CD4-positive, CD25-positive, alpha-beta regulatory T cell (primary cell): ENCODE measurements around the gene TLX3. TPM values are rescaled to one million over a fixed set of nuclear protein-coding genes. Genes with fewer than 3 reads are reported as not detected.

Experiments used
- ATAC-seq, 2 donors: fragments of 150-1000 bp; cut with Tn5 transposase; one replicate each; pipeline ENCODE4 v1.10.0; 2021; ENCODE audit warnings: low read depth in 2 of 2, moderate number of reproducible peaks in 2 of 2, moderate library complexity in 1 of 2
- DNase-seq, 3 donors: peaks; one replicate each; pipeline versions ENCODE4 v3.0.0 to v3.0.0-alpha.2; 2012 to 2022; ENCODE audit warnings: mixed read lengths in 1 of 3
- H3K27ac ChIP-seq: one replicate; pipeline ENCODE4 v1.7.0; 2013; ENCODE audit warnings: mild to moderate bottlenecking, low read length; ENCODE audit not compliant: insufficient read depth, poor library complexity, severe bottlenecking
- H3K27me3 ChIP-seq: one replicate; pipeline ENCODE4 v1.7.0; 2013; ENCODE audit warnings: low read length; ENCODE audit not compliant: control insufficient read depth, insufficient read depth
- H3K36me3 ChIP-seq: one replicate; pipeline ENCODE4 v1.7.0; 2013; ENCODE audit warnings: mild to moderate bottlenecking, low read length, moderate library complexity; ENCODE audit not compliant: control insufficient read depth, insufficient read depth
- H3K4me1 ChIP-seq: 2 replicates; pipeline ENCODE4 v1.7.0; 2013; ENCODE audit warnings: mild to moderate bottlenecking, low read length; ENCODE audit not compliant: insufficient read depth, control insufficient read depth, poor library complexity, severe bottlenecking
- H3K4me3 ChIP-seq: one replicate; pipeline ENCODE4 v1.7.0; 2013; ENCODE audit warnings: low read depth, mild to moderate bottlenecking, low read length, moderate library complexity
- H3K9me3 ChIP-seq, 2 experiments: 1 replicate in 1 of 2; 2 replicates in 1 of 2; pipeline ENCODE4 v1.7.0; 2013; ENCODE audit warnings: low read length in 2 of 2, mild to moderate bottlenecking in 1 of 2, moderate library complexity in 1 of 2; ENCODE audit not compliant: control insufficient read depth in 2 of 2
- H3K27ac Mint-ChIP-seq, 3 donors: one replicate each; pipeline ENCODE4 v1.8.0; 2020 to 2022; ENCODE audit warnings: mild to moderate bottlenecking in 3 of 3, mixed read lengths in 3 of 3, moderate library complexity in 2 of 3
- H3K27me3 Mint-ChIP-seq: one replicate; pipeline ENCODE4 v1.8.0; 2022; ENCODE audit warnings: mild to moderate bottlenecking, mixed read lengths
- H3K36me3 Mint-ChIP-seq: one replicate; pipeline ENCODE4 v1.8.0; 2020; ENCODE audit warnings: mixed read lengths
- H3K4me1 Mint-ChIP-seq, 4 donors: one replicate each; pipeline ENCODE4 v1.8.0; 2020 to 2022; ENCODE audit warnings: mixed read lengths in 4 of 4, mild to moderate bottlenecking in 1 of 4
- H3K4me3 Mint-ChIP-seq, 4 donors: one replicate each; pipeline ENCODE4 v1.8.0; 2020 to 2022; ENCODE audit warnings: mild to moderate bottlenecking in 4 of 4, mixed read lengths in 4 of 4, moderate library complexity in 3 of 4
- H3K9me3 Mint-ChIP-seq, 7 donors: one replicate each; pipeline ENCODE4 v1.8.0; 2020 to 2022; ENCODE audit warnings: mixed read lengths in 7 of 7, mild to moderate bottlenecking in 3 of 7, moderate library complexity in 2 of 7
- polyA plus RNA-seq, 4 donors: library from polyadenylated mRNA; unstranded; fragments of 300-500 nt; fragmentation: Illumina TruSeq; gene quantifications; one replicate each; pipeline ENCODE4 v1.2.3, GENCODE V29; 2021
- total RNA-seq: library from RNA; stranded (reverse); gene quantifications from one replicate; pipeline ENCODE4 v1.2.3, GENCODE V29; 2022

The TLX3 gene
- total and polyA plus RNA-seq, 5 donors from 2014 or later, result not detected

DNA sequence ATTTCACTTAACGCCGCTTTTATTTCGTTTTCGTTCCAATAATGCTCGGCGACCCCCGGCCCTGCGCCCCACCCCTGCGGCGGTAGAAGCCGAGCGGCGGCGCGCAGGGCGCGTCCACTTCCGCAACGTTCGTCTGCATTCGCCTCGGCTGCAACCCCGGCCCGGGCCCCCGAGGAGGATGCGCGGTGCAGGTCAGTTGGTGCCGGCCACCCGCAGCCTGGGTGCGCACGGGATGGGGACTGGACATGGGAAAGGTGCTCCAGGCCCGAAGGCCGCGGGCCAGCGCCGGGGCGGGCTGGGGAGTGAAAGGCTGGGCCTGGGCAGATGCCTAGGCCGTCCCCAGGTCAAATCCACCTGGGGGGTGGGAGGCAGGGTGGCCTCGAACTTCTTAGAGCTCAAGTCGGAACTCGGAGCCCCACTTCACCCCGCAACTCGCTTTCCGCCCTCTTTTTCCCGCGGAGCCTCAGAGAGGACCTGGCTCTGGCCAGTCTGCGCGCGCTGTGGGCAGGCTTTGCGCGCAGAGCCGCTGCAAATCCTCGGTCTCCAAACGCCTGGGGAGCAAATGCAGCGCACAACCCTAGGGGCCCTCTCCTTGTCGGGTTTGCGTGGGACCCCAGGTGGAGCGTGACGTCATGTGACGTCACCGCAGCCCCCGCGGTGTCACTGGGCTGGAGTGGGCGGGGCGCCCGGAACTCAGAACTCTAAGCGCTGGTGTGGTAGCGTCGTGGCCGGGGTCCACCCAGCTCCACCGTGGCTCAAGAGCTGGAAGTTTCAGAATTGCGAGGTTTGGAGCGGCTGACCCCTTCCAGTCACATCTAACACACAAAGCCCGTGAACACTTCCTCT, 3.3 kb downstream of the TLX3 start:
- Histone ChIP-seq H3K4me1 (peaks cover 21% of the 10 kb centered on the region), H3K4me3 (no peak overlapping the region), H3K9me3 (no peaks in the 10 kb centered on the region), H3K27me3 (peaks cover 9% of the 10 kb centered on the region), H3K36me3 (no peaks in the 10 kb centered on the region), H3K27ac (no peak overlapping the region)
- DNase-seq (no peak), ATAC-seq (no peak)
- Mint-ChIP-seq H3K36me3 (no peaks in the 10 kb centered on the region), H3K9me3 (peaks cover 0 to 6% (median 0%) of the 10 kb centered on the region in 7 donors), H3K27me3 (peaks cover 67% of the 10 kb centered on the region), H3K27ac (peak overlapping the region in 1 of 3 donors; percentile 0), H3K4me1 (peaks cover 0 to 29% (median 5%) of the 10 kb centered on the region in 4 donors), H3K4me3 (peak overlapping the region in 2 of 4 donors; percentile 44 to 71)

DNA sequence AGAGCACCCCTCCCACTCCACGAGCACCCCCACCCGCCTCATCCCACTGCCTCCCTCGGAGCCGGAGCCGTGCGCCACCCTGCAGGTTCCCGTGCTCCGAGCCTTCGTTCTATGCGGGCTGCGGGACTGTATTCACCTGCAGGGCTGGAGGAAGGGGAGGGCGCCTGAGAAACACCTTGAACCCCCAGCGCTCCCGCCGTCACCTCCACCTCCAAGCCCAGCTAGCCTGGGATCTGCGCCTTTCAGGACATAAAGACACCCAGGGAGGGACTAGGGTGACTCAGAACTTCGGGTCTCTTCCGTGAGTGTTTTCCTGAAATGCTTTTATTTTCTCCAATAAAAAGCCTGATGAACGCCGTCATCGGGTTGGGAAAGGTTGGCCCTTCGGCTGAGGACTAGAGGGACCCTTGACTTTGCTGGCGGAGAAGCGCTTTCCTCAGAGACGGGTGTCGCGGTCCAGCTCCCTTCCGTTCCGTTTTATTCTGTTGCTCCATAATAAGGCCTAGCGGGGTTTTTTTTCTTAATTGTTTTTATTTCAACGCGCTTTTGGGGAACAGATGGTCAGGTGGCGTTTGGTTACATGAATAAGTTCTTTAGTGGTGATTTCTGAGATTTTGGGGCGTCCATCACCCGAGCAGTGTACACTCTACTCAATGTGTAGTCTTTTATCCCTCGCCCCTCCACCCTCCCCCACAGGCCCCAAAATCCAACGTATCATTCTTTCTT, 4.6 kb downstream of the TLX3 start:
- Mint-ChIP-seq H3K4me1 (peaks cover 0 to 24% (median 5%) of the 10 kb centered on the region in 4 donors), H3K27me3 (peaks cover 69% of the 10 kb centered on the region), H3K9me3 (peaks cover 0 to 6% (median 0%) of the 10 kb centered on the region in 7 donors), H3K27ac (no peak overlapping the region), H3K36me3 (no peaks in the 10 kb centered on the region), H3K4me3 (peak overlapping the region in 2 of 4 donors; percentile 44 to 53)
- H3K4me3 ChIP-seq, result no peak overlapping the region
- no peak for DNase-seq
- H3K27ac ChIP-seq, result no peak overlapping the region
- H3K36me3 ChIP-seq, result no peaks in the 10 kb centered on the region
- H3K27me3 ChIP-seq, result peaks cover 11% of the 10 kb centered on the region
- H3K4me1 ChIP-seq, result peaks cover 21% of the 10 kb centered on the region
- no peak for ATAC-seq
- no peaks in the 10 kb centered on the region for H3K9me3 ChIP-seq

DNA sequence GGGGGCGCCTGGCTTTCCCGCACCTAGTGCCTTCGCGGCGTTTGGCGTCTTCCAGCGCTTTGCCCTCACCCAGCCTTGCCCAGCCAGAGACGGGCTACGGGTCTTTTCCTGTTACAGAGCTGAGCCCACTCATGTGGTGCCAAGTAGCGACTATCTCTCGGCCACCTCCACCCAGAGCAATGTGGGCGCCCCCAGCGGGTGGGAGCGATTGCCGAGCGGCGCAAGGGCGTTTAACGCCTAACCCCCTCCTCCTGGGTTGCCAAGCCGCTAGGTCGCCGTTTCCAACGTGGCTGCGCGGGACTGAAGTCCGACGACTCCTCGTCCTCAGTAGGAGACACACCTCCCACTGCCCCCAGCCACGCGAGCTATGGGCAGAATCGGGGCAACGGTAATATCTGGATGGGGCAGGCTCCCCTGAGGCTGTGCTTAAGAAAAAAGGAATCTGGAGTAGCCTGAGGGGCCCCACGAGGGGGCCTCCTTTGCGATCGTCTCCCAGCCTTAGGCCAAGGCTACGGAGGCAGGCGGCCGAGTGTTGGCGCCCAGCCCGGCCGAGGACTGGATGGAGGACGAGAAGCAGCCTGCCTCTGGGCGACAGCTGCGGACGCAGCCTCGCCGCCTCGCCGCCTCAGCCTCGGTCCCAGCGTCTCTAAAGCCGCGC, 5.8 kb downstream of the TLX3 start:
- Histone ChIP-seq H3K36me3 (no peaks in the 10 kb centered on the region), H3K4me1 (peaks cover 18% of the 10 kb centered on the region), H3K9me3 (no peaks in the 10 kb centered on the region), H3K27ac (no peak overlapping the region), H3K27me3 (peaks cover 12% of the 10 kb centered on the region), H3K4me3 (no peak overlapping the region)
- Mint-ChIP-seq H3K4me1 (peaks cover 0 to 24% (median 5%) of the 10 kb centered on the region in 4 donors), H3K27ac (peak overlapping the region in 1 of 3 donors; percentile 43), H3K27me3 (peaks cover 77% of the 10 kb centered on the region), H3K4me3 (no peak overlapping the region), H3K36me3 (no peaks in the 10 kb centered on the region), H3K9me3 (peaks cover 0 to 6% (median 0%) of the 10 kb centered on the region in 7 donors)
- no peak for ATAC-seq
- no peak for DNase-seq

DNA sequence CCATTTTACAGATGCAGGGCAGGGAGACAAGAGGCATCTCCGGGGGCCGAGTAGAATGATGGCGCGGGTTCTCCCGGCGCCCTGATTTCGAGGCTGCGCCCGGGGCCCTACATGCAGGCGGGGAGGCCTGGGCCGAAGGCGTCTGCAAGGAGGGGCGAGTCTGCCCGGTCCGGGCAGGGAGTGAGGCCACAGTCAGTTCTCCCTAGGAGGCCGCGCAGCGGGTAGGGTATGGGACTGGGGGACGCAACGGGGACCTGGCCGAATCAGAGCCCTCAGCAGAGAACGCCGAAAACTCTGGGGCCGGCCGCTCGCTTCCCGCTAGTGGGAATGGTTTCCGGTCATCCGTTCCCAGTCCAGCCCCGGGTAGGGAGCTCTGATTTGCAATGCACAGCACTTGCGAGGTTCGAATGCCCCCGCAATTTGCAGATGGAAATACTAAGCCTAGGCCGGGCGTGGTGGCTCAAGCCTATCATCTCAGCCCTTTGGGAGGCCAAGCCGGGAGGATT, 6.4 kb downstream of the TLX3 start:
- H3K27me3 Mint-ChIP-seq, result peaks cover 83% of the 10 kb centered on the region
- no peak overlapping the region for H3K27ac Mint-ChIP-seq
- DNase-seq, result no peak
- H3K36me3 Mint-ChIP-seq, result no peaks in the 10 kb centered on the region
- ATAC-seq, result no peak
- Histone ChIP-seq H3K27me3 (peaks cover 15% of the 10 kb centered on the region), H3K4me3 (no peak overlapping the region), H3K36me3 (no peaks in the 10 kb centered on the region), H3K4me1 (peaks cover 18% of the 10 kb centered on the region), H3K9me3 (no peaks in the 10 kb centered on the region), H3K27ac (no peak overlapping the region)
- H3K4me3 Mint-ChIP-seq, result no peak overlapping the region
- H3K4me1 Mint-ChIP-seq, result peaks cover 0 to 23% (median 5%) of the 10 kb centered on the region in 4 donors
- peaks cover 0 to 6% (median 0%) of the 10 kb centered on the region in 7 donors for H3K9me3 Mint-ChIP-seq

DNA sequence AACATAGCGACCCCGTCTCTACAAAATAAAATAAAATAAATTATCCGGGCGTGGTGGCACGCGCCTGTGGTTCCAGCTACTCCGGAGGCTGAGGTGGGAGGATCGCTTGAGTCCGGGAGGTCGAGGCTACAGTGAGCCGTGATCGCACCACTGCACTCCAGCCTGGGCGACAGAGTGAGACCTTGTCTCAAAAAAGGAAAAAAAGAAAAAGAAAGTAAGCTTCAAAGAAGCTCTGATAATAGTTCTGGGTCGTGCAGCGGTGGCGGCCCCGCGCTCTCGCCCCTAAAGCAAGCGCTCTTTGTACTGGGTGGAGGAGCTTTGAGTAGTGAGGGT, 6.8 kb downstream of the TLX3 start:
- H3K9me3 ChIP-seq, result no peaks in the 10 kb centered on the region
- no peak overlapping the region for H3K4me3 ChIP-seq
- peaks cover 17% of the 10 kb centered on the region for H3K4me1 ChIP-seq
- H3K27me3 ChIP-seq, result peaks cover 15% of the 10 kb centered on the region
- H3K36me3 ChIP-seq, result no peaks in the 10 kb centered on the region
- Mint-ChIP-seq H3K36me3 (no peaks in the 10 kb centered on the region), H3K27ac (no peak overlapping the region), H3K27me3 (peaks cover 84% of the 10 kb centered on the region), H3K4me1 (peaks cover 0 to 19% (median 5%) of the 10 kb centered on the region in 4 donors), H3K4me3 (no peak overlapping the region), H3K9me3 (peaks cover 0 to 6% (median 0%) of the 10 kb centered on the region in 7 donors)
- no peak for ATAC-seq
- no peak overlapping the region for H3K27ac ChIP-seq
- DNase-seq, result no peak

DNA sequence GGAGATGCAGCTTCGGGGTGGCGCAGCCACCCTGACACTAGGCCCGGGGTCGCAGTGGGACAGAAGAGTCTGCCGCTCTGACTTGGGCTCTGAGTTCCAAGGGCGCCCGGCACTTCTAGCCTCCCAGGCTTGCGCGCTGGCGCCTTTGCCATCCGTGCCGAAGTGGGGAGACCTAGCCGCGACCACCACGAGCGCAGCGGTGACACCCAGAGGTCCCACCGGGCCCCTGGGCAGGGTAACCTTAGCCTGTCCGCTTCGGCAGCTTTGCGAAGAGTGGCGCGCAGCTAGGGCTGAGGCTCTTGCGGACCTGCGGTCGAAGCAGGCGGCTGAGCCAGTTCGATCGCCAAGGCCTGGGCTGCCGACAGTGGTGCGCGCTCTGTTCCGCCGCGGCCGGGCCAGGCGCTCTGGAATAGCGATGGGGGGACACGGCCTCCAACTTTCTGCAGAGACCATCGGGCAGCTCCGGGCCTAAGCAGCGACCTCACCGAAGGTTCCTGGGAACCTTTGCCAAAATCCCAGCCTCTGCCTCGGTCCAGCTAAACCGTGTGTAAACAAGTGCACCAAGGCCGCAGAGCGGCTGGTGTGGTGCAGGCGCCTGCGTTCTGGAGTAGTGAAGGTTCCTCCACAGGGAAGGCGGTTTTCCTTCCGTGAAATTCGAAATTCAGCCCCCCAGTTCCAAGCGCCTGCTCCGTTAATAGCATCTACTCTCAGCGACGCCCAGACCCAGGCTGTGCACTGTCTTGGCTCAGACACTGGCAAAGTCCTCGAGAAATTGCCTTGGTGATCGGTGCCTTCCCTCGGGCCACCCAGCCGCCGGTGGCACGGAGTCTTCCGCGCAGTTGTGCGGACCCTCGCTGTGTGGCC, 7.4 kb downstream of the TLX3 start:
- Histone ChIP-seq H3K9me3 (no peaks in the 10 kb centered on the region), H3K27me3 (peaks cover 18% of the 10 kb centered on the region), H3K27ac (no peak overlapping the region), H3K36me3 (no peaks in the 10 kb centered on the region), H3K4me3 (no peak overlapping the region), H3K4me1 (peaks cover 13% of the 10 kb centered on the region)
- Mint-ChIP-seq H3K36me3 (no peaks in the 10 kb centered on the region), H3K27me3 (peaks cover 86% of the 10 kb centered on the region), H3K4me3 (no peak overlapping the region), H3K27ac (no peak overlapping the region), H3K9me3 (peaks cover 0 to 6% (median 0%) of the 10 kb centered on the region in 7 donors), H3K4me1 (peaks cover 0 to 19% (median 5%) of the 10 kb centered on the region in 4 donors)
- no peak for DNase-seq
- ATAC-seq, result no peak

DNA sequence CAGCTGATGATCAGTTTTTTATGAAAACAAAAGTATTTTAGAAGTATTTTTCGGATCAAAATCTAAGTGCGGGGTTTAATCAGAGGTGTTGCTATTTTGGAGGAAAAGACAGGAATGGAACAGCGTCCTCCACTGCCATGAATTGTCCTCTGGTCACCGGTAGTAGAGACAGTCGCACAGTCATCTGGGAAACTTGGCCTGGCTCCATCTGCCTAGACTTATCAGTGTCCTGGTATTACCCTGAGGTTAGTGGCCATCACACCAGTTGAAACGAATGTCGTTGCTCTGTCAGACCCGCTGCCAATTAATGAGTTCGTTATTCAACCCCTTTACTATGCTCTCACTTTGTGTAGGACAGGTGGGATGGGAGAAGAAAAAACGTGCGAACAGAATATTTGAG, 8.2 kb downstream of the TLX3 start:
- Histone ChIP-seq H3K27me3 (peaks cover 23% of the 10 kb centered on the region), H3K9me3 (no peaks in the 10 kb centered on the region), H3K4me1 (peaks cover 9% of the 10 kb centered on the region), H3K36me3 (no peaks in the 10 kb centered on the region), H3K4me3 (no peak overlapping the region), H3K27ac (no peak overlapping the region)
- Mint-ChIP-seq H3K27ac (no peak overlapping the region), H3K36me3 (no peaks in the 10 kb centered on the region), H3K27me3 (peaks cover 86% of the 10 kb centered on the region), H3K9me3 (peaks cover 0 to 6% (median 0%) of the 10 kb centered on the region in 7 donors), H3K4me1 (peaks cover 0 to 19% (median 5%) of the 10 kb centered on the region in 4 donors), H3K4me3 (no peak overlapping the region)
- no peak for DNase-seq
- ATAC-seq, result no peak
